Gastroesophageal sphincter (tissue), 4 donors: ENCODE measurements around the gene ATP2C2. TPM values are rescaled to one million over a fixed set of nuclear protein-coding genes. Genes with fewer than 3 reads are reported as not detected.

ENCODE experiments used
- ATAC-seq: fragments of 150-250 bp; one replicate; pipeline ENCODE4 v1.9.1; 2016; ENCODE audit warnings: mild to moderate bottlenecking, moderate library complexity
- H3K27ac ChIP-seq, 4 donors: fragments of 200-600 bp; sonication (generic) in 3 of 4; 1 replicate in 3 of 4; 2 replicates in 1 of 4; pipeline ENCODE4 v1.5.1; 2016 to 2019
- H3K27me3 ChIP-seq: fragments of 200-600 bp; sonication (generic); one replicate; pipeline ENCODE4 v1.5.1; 2019
- H3K36me3 ChIP-seq, 2 donors: fragments of 200-600 bp; sonication (generic); one replicate each; pipeline ENCODE4 v1.5.1; 2019; ENCODE audit warnings: control low read depth in 1 of 2
- H3K4me1 ChIP-seq, 3 donors: fragments of 200-600 bp; sonication (generic); 1 replicate in 2 of 3; 2 replicates in 1 of 3; pipeline ENCODE4 v1.5.1; 2016 to 2019; ENCODE audit warnings: control low read depth in 2 of 3
- H3K4me3 ChIP-seq, 2 donors: fragments of 200-600 bp; sonication (generic); one replicate each; pipeline ENCODE4 v1.5.1; 2019; ENCODE audit warnings: mild to moderate bottlenecking in 1 of 2, moderate library complexity in 1 of 2
- H3K9me3 ChIP-seq, 3 donors: fragments of 200-600 bp; sonication (generic); one replicate each; pipeline ENCODE4 v1.5.1; 2017 to 2019; ENCODE audit warnings: control low read depth in 2 of 3
- CTCF ChIP-seq, 4 experiments: fragments of 200-600 bp in 2 of 4; fragments of 450-650 bp in 2 of 4; sonication (generic) in 1 of 4; IDR thresholded peaks; one replicate each; pipeline ENCODE4 v1.5.1; 2017 to 2019; ENCODE audit warnings: antibody characterized with exemption in 4 of 4, mild to moderate bottlenecking in 2 of 4, moderate library complexity in 2 of 4
- EP300 ChIP-seq: sonication (generic); formaldehyde crosslinking; IDR thresholded peaks from one replicate; pipeline ENCODE4 v1.6.1; 2017; ENCODE audit warnings: antibody characterized with exemption, mild to moderate bottlenecking
- POLR2A ChIP-seq, 2 donors: fragments of 450-650 bp; IDR thresholded peaks; one replicate each; pipeline ENCODE4 v1.6.1; 2017; ENCODE audit warnings: antibody characterized with exemption in 2 of 2, mild to moderate bottlenecking in 2 of 2, moderate library complexity in 1 of 2
- POLR2AphosphoS5 ChIP-seq: sonication (generic); formaldehyde crosslinking; IDR thresholded peaks from one replicate; pipeline ENCODE4 v1.6.1; 2017; ENCODE audit warnings: antibody characterized with exemption
- WGBS, 2 donors: methylation state at CpG; one replicate each; pipeline ENCODE4 v1.1.5; 2018; ENCODE audit warnings: low coverage in 1 of 2; 5-methylcytosine and 5-hydroxymethylcytosine counted together
- total RNA-seq, 4 donors: library from RNA; depleted of rRNA; stranded (reverse); fragments of >200 nt; gene quantifications; one replicate each; pipeline ENCODE4 v1.1.0, GENCODE V29; 2016

Gene ATP2C2
- total RNA-seq, 4 donors from 2014 or later: 0.13 to 1.3 (median 0.31) TPM; not detected in 1

- Histone ChIP-seq H3K27me3 (no peaks in the 10 kb centered on the region), H3K36me3 (no peaks in the 10 kb centered on the region), H3K4me3 (no peak overlapping the region), H3K9me3 (no peaks in the 10 kb centered on the region), H3K4me1 (peaks cover 3 to 37% (median 18%) of the 10 kb centered on the region in 3 donors), H3K27ac (no peak overlapping the region)
- 92 to 96% methylated on average over 6 to 8 of the region's 8 CpGs for WGBS, 2 donors
- ATAC-seq: no peak
- TF ChIP-seq POLR2A (IDR thresholded peaks at IDR 0.05) (no peak), POLR2AphosphoS5 (no peak), EP300 (no peak)
Measured at GRCh38 chr16:84508502-84508901, 140.2 kb downstream of the ATP2C2 start.

GRCh38 chr16:84509032-84509950 lies 141.0 kb downstream of the ATP2C2 start:
- Histone ChIP-seq H3K27ac (no peak overlapping the region), H3K4me1 (peaks cover 0 to 29% (median 14%) of the 10 kb centered on the region in 3 donors), H3K4me3 (no peak overlapping the region), H3K36me3 (no peaks in the 10 kb centered on the region), H3K9me3 (no peaks in the 10 kb centered on the region), H3K27me3 (no peaks in the 10 kb centered on the region)
- TF ChIP-seq EP300 (no peak), POLR2A (IDR thresholded peaks at IDR 0.05) (no peak), CTCF (IDR thresholded peaks at IDR 0.05) (no peak), POLR2AphosphoS5 (no peak)
- no peak for ATAC-seq
- WGBS, 2 donors: 78 to 84% methylated on average over 4 to 7 of the region's 20 CpGs

GRCh38 chr16:84511180-84511800 lies 143.0 kb downstream of the ATP2C2 start:
- peak; percentile 82 for ATAC-seq
- H3K27ac ChIP-seq: no peak overlapping the region
- H3K4me3 ChIP-seq: no peak overlapping the region
- H3K27me3 ChIP-seq: no peaks in the 10 kb centered on the region
- WGBS, 2 donors: 6 to 7% methylated on average over 19 to 20 of the region's 21 CpGs
- TF ChIP-seq POLR2AphosphoS5 (no peak), CTCF (IDR thresholded peaks at IDR 0.05) (peak; percentile 92 to 99 (median 96))
- no peaks in the 10 kb centered on the region for H3K9me3 ChIP-seq
- H3K4me1 ChIP-seq: peaks cover 0 to 13% (median 3%) of the 10 kb centered on the region in 3 donors
- no peaks in the 10 kb centered on the region for H3K36me3 ChIP-seq

DNA sequence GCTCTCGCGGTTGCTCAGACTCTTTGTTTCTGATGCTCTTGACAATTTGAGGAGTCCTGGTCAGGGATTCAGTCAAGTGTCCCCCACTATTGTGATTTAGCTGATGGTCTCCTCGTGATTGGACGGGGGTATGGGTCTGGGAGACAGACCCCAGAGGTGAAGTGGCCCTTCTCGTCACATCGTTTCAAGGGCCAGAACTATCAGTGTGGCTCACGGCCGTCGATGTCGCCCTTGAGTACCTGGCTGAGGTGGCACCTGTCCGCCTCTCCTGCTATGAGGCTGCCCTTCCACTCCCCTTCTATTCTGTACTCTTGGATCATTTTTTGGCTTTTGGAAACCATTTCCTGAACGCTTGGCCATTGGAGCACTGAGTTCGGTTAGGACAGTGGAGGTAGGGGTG lies 143.5 kb downstream of the ATP2C2 start:
- H3K4me3 ChIP-seq: no peak overlapping the region
- no peak for TF ChIP-seq EP300
- TF ChIP-seq POLR2AphosphoS5: no peak
- no peak for TF ChIP-seq CTCF (IDR thresholded peaks at IDR 0.05)
- no peak for TF ChIP-seq POLR2A (IDR thresholded peaks at IDR 0.05)
- H3K27me3 ChIP-seq: no peaks in the 10 kb centered on the region
- no peak for ATAC-seq
- peaks cover 0 to 8% (median 3%) of the 10 kb centered on the region in 3 donors for H3K4me1 ChIP-seq
- H3K27ac ChIP-seq: no peak overlapping the region
- H3K36me3 ChIP-seq: no peaks in the 10 kb centered on the region
- WGBS, 2 donors: 33 to 67% methylated on average over 1 to 11 of the region's 13 CpGs
- no peaks in the 10 kb centered on the region for H3K9me3 ChIP-seq

- no peaks in the 10 kb centered on the region for H3K9me3 ChIP-seq
- TF ChIP-seq POLR2A (IDR thresholded peaks at IDR 0.05) (no peak), POLR2AphosphoS5 (no peak), CTCF (IDR thresholded peaks at IDR 0.05) (no peak), EP300 (no peak)
- H3K36me3 ChIP-seq: no peaks in the 10 kb centered on the region
- no peaks in the 10 kb centered on the region for H3K27me3 ChIP-seq
- no peak for ATAC-seq
- no peak overlapping the region for H3K27ac ChIP-seq
- H3K4me3 ChIP-seq: no peak overlapping the region
- WGBS, 2 donors: 83 to 91% methylated on average over 8 to 9 of the region's 10 CpGs
- H3K4me1 ChIP-seq: peaks cover 0 to 8% (median 3%) of the 10 kb centered on the region in 3 donors
Measured at GRCh38 chr16:84513123-84513522, 144.8 kb downstream of the ATP2C2 start.
